Superior temporal gyrus (tissue), 1 donor: ENCODE data around the gene TLX1.
A peak's percentile ranks its signal among the peaks of the same experiment; 100 is the strongest.

ENCODE experiments used
- DNase-seq: peaks from one replicate; pipeline ENCODE4 v3.0.0-alpha.2; 2016; ENCODE audit errors: extremely low spot score

TLX1 gene

DNA sequence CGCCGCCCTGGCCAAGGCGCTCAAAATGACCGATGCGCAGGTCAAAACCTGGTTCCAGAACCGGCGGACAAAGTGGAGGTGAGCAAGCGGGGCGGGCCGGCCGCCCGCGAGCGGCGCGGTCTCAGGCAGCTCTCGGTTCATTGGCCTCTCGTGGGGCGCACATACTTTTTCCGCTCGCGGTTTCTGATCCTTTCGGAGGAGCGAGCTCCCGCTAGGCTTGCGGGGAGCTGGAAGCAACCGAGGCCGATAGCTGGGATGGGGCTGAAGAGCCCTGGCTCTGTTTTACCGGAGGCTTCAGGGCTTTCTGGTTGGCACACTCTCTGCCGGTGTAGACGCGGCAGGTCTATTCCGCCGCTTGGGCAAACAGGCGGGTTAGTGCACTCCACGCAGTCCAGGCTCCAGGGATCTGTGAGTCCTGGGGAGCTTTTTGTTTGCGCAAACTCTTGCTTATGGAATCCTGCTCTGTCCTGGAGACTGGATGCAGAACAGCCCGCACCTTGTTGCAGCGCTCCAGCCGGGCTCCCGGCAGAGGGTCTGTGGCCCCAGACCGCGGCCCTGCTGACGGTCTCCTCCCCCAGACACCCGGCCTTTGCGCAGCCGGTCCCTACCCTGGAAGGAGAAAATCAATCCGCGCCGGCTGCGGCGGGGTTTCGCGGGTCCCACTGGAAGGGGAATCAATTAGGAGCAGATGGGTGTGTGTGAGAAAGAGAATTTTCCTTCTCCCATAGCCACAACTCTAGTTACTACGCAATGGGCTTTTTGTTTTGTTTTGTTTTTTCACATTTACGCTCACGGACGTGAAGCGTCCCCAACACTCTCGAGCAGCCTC, 3.4 kb downstream of the TLX1 start:
- no peak for DNase-seq

DNA sequence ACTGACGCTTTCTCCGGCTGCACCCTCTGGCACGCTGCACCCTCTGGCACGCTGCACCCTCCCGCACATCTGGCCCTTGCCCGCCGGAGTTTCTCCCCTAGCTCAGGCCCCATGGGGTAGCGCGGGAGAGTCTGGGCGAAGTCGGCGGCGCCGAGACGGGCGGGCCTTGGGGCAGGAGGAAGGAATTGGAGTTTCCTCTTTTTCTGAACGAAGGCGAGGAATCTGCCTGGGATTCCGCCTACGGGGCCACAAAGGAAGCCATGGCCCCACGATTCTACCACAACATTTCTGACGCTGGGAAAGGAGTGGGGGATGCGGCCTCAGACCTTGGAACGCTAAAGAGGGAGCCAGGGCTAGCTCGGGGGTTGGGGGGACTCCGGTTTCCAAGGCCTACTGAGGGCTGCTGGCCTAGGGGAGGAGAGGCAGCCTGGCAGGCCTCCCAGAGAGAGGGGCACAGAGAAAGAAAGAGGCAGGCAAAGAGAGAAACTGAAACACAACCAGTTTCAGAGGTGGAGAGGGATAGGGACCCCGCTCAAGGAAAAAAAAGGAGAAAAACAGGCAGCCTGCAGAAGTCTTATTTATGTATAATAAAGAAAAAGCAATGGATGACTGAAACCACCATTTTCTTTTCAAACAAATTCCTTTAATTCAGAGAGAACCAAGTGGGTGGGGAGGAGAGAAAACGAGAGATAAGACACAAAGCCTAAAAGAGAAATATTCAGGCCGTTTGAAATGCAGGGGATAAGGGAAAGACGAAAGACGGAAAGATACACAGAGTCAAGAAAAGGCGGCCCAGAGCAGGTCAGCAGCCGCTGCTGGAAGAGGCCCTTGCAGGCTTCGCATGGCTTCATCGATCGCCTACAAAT, 4.3 kb downstream of the TLX1 start:
- DNase-seq, result no peak

DNA sequence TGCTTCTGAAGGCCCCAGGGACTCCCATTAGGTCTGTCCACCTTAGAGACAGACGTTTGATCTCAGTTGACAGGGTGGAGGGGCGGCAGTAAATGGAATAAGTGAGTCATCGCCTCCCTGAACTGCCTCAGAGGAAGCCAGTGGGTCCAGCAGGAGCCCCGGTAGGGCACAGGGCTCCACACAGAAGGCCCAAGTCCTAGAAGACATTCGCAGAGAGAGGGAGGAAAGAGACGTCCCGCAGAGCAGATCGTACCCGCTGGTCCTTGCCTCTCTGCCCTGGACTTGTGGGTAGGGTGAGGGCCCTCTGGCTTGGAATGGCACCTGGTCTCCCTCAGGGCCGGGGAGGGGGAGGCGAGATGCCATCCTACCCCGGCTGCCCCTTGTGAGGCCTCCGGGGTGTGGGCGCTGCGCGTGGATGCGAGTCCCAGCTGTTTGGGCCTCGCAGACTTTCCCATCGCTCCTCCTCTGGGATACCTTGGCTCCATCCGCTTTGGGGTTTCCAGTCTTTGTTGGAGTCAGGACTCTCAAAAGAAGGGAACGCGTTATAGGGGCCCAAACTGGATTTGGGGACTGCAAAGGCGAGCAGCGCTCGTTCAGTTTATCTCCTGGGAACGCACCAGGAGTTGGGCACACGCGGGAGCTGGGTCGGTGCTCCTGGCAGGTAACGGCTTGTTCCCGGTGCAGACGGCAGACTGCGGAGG, 5.1 kb downstream of the TLX1 start:
- DNase-seq, result no peak

GRCh38 chr10:101136708-101137121, 5.6 kb downstream of the TLX1 start:
- no peak for DNase-seq

DNA sequence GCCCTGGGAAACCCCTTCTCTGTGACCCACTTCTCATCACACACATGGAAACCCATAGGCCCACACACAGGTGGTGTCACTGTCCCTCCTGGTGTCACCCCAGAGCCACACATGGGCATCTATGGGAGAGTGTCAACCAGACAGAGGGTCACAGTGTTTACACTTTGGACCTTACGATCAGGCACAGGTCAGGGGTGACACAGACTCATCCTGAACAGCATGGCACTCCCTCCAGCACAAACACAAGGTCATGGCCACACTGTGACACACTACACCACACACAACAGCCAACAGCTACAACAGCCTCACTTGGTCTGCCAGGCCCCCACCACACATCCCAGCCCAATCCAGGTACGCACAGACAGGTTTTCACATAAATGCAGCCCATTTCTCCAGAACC, 6.2 kb downstream of the TLX1 start:
- no peak for DNase-seq

DNA sequence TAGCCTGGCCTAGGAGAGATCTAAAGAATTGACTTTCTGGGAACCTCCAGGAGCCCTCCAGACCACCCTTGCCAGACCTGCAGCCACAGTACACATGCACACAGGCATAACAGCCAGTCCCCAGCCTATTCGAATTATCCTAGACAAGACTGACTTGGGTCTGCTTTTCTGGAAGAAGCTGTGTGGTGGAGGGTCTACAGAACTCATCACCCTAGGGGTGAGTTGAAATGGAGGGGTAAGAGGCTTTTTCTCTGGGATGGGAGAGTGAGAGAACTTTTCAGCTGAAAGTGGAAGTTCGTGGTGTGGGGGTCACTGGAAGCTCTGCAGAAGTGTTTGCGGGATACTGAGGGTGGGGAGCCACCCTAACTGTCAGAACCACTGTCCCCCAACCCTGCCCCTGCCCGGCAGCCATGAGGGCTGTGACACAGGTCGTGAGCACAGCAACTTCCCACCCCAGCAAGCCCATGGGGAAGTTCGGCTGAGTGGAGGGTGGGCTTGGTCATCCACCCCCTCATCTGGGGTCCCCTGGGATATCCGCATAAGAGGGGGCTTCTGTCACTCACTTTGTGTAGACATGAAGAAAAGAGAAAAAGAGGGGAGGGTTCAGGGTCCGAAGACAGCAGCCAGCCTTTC, 7.8 kb downstream of the TLX1 start:
- no peak for DNase-seq

- DNase-seq, result no peak
Observed at GRCh38 chr10:101139421-101139911, 8.4 kb downstream of the TLX1 start.

- no peak for DNase-seq
Observed at GRCh38 chr10:101140084-101140949, 9.2 kb downstream of the TLX1 start.

DNA sequence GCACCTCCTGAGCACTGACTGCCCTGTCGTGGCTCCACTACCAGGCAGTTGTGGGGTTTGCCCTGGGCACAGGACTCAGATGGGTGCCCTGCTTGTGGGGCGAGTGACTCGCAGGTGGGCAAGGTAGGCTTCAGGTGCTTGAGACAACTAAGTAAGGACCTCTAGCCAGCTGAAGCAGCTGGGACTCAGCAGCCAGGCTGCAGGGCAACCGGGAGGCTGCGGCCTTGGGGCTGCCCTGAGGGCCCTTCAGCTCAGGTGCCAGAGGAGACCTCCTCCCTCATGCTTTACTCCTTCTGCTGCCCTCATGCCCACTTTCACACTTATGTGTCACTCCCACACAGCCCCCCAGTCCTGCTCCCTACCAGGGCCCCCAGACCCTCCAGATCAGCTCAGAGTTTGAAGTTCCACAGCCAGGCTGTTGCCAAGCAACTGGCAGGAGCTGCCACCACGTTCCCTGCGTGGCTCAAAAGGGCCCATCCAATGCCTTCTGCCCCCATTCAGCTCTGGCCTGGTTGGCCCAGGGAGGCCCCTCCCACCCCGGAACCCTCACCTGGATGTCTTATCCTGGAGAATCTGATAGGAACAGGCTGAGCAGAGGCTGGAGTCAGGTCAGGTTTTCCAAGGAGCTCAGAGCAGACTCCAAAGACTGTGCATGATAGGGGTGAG, 10.0 kb downstream of the TLX1 start:
- no peak for DNase-seq

DNA sequence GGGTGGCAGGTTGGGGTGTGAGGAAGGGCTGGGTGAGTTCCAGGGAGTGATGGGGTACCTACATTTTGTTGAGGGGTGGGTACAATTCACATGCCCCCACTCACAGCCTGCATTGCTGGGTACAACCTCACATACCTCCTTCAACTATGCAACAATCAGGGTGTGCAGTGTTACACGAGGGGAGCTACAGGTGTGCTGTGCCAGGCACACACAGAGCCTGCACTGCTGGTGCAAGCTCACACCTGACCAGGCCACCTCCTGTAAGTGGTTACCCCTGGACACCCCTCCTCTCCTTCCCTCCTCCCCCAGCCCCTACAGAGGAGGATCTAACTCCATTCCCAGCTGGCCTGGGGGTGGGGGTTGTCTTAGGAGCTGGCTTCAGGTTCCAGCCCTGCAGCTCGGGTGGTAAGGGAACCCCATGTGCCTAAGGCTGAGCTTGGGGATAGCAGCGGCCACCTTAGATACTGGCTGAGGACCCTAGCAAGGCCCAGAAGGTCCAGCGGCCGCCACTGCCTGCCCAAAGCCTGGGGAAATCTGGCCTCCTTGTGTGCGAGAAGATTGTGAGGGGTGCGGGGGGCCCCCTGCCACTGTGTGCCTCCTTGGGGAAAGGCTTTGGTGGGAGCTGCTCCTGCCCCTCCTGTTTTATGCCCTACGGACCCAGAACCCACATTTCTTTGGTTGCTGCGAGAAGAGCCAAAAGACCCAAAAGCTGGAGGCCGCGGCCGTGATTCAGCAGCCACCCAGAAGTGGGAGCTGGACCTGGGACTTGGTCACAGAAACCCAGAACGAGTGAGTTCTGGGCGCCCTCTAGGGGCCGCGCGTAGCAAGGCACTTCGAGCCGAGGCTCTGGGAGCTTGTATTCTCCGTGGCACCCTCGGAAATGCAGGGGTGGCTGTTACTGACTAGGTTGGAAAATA, 10.8 kb downstream of the TLX1 start:
- peak; percentile 91 for DNase-seq

DNA sequence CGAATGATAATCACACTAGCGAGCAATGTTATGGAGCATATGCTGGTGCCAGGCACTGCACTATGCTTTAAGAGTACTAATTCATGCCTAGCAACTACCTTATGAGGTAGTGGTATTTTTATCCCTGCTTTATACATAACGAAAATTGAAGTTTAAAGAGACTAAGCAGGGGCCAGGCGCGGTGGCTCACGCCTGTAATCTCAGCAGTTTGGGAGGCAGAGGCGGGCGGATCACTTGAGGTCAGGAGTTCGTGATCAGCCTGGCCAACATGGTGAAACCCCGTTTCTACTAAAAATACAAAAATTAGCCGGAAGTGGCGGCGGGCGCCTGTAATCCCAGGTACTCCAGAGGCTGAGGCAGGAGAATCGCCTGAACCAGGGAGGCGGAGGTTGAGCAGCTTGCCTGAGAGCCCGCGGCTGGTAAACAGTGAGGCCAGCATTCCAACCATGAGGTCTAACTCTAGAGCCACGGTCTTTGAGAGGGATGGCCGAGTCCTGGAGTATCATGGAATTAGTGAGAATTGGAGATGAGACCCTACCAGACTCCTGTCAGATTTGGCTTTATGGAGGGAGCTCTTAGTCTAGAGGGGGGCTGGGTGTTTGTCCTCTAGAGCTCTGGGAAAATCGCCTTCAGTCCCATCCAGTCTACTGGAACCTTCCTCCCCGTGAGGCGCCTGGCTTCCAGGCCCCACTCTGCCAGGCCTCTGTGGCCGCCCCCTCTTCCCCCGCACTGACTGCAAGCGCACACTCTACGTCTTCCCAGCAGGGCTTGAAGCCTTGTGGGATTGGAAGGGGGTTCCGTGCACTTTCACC, 11.6 kb downstream of the TLX1 start:
- DNase-seq, result no peak

GRCh38 chr10:101143345-101143630, 12.2 kb downstream of the TLX1 start:
- DNase-seq, result no peak

GRCh38 chr10:101144053-101144452, 13.0 kb downstream of the TLX1 start:
- DNase-seq, result no peak

GRCh38 chr10:101145145-101145544, 14.0 kb downstream of the TLX1 start:
- DNase-seq, result no peak

DNA sequence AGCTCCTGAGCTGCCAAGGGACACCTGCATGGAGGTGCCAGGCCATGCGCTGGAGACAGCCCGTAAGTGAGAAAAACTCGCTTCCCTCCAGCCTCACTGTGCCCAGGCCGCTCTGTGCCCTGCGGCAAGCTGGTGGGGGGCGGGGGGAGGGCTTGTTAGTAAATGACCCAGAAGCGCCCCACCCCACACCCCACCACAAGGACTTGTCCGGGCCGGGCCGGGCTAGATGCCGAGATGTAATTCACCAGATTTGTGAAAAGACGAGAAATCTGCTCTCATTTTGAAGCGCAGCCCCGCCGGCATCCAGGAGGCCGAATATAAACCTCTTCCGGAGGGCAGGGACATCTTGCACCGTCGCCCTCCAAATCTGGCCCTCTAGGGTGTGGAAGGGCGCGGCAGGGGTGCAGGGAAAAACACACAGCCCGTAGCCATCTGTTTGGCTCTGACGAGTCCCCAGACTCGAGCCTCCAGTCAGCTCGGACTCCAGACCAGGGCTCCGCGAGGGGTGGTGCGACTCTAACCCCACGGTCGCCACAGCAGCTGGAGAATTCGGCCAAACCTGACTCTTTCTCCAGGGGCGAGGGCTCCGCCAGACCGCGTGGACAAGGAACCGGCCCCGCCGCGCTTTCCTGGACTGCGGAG, 14.8 kb downstream of the TLX1 start:
- DNase-seq, result no peak

- no peak for DNase-seq
Observed at GRCh38 chr10:101146392-101147251, 15.5 kb downstream of the TLX1 start.

GRCh38 chr10:101151395-101151794, 20.3 kb downstream of the TLX1 start:
- no peak for DNase-seq
